ENCODE results near the gene FIGNL2.

DNA sequence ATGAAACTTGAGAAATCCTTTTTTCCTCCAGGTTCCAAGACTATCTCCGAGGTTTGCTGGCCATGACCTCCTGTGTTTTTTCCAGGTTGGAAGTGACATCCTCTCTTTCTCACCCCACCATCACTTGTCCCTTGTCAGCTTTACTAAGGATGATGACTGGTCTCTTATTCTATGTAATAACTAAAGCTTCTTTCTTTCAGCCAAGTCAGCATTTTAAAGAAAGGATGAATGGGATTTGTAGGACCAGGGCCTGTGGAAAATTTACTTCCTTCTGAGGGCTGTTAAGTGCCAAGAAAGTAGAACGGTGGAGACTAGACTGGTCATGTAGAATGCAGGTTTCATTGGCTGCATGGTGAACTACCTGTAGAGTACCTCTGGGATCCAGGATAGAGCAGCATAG, 73.6 kb downstream of the FIGNL2 start:
- TF ChIP-seq POLR2A (IDR thresholded peaks at IDR 0.05; ENCODE audit: low read length) (no peak), GATA1 (IDR thresholded peaks at IDR 0.05; ENCODE audit: low read depth, low read length) (no peak)

Measured in erythroblast (primary cell).